ENCODE results near the gene SMAD4. TPM values are rescaled to one million over a fixed set of nuclear protein-coding genes. Genes with fewer than 3 reads are reported as not detected.

Gene SMAD4
- total RNA-seq, 4 donors from 2014 or later, result 113 to 168 (median 130) TPM

- Histone ChIP-seq H3K27me3 (no peaks in the 10 kb centered on the region), H3K36me3 (no peaks in the 10 kb centered on the region), H3K4me1 (peaks cover 0 to 2% (median 0%) of the 10 kb centered on the region in 4 donors), H3K9me3 (no peaks in the 10 kb centered on the region), H3K4me3 (no peak overlapping the region), H3K27ac (replicated peaks in 1 of 4) (no peak overlapping the region)
- TF ChIP-seq, protein P1, sequence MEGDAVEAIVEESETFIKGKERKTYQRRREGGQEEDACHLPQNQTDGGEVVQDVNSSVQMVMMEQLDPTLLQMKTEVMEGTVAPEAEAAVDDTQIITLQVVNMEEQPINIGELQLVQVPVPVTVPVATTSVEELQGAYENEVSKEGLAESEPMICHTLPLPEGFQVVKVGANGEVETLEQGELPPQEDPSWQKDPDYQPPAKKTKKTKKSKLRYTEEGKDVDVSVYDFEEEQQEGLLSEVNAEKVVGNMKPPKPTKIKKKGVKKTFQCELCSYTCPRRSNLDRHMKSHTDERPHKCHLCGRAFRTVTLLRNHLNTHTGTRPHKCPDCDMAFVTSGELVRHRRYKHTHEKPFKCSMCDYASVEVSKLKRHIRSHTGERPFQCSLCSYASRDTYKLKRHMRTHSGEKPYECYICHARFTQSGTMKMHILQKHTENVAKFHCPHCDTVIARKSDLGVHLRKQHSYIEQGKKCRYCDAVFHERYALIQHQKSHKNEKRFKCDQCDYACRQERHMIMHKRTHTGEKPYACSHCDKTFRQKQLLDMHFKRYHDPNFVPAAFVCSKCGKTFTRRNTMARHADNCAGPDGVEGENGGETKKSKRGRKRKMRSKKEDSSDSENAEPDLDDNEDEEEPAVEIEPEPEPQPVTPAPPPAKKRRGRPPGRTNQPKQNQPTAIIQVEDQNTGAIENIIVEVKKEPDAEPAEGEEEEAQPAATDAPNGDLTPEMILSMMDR (IDR thresholded peaks at IDR 0.05), result no peak
- TF ChIP-seq EP300 (IDR thresholded peaks at IDR 0.05), result no peak
- intact Hi-C loops (cut with DNase I), result no loop called here
- 68% methylated on average over 3 of the region's 5 CpGs for WGBS
- no peak for DNase-seq (ENCODE audit: extremely low spot score)
Observed at GRCh38 chr18:51098082-51098481, 68.1 kb downstream of the SMAD4 start.

- TF ChIP-seq POLR2AphosphoS5 (IDR thresholded peaks at IDR 0.05), result no peak
- TF ChIP-seq EP300 (IDR thresholded peaks at IDR 0.05), result no peak
- TF ChIP-seq, protein P1 (IDR thresholded peaks at IDR 0.05), result no peak
- no peak for TF ChIP-seq POLR2A (IDR thresholded peaks at IDR 0.05; ENCODE audit: low read depth)
- intact Hi-C loops (cut with DNase I), result no loop called here
- H3K4me1 ChIP-seq, result peaks cover 0 to 2% (median 0%) of the 10 kb centered on the region in 4 donors
- H3K36me3 ChIP-seq, result no peaks in the 10 kb centered on the region
- H3K27me3 ChIP-seq, result no peaks in the 10 kb centered on the region
- WGBS, result 89% methylated on average over 1 of the region's 1 CpG
- DNase-seq (ENCODE audit: extremely low spot score), result no peak
- no peak overlapping the region for H3K4me3 ChIP-seq
- H3K27ac ChIP-seq (replicated peaks in 1 of 4), result no peak overlapping the region
- H3K9me3 ChIP-seq, result no peaks in the 10 kb centered on the region
Observed at GRCh38 chr18:51098513-51098912, 68.5 kb downstream of the SMAD4 start.

DNA sequence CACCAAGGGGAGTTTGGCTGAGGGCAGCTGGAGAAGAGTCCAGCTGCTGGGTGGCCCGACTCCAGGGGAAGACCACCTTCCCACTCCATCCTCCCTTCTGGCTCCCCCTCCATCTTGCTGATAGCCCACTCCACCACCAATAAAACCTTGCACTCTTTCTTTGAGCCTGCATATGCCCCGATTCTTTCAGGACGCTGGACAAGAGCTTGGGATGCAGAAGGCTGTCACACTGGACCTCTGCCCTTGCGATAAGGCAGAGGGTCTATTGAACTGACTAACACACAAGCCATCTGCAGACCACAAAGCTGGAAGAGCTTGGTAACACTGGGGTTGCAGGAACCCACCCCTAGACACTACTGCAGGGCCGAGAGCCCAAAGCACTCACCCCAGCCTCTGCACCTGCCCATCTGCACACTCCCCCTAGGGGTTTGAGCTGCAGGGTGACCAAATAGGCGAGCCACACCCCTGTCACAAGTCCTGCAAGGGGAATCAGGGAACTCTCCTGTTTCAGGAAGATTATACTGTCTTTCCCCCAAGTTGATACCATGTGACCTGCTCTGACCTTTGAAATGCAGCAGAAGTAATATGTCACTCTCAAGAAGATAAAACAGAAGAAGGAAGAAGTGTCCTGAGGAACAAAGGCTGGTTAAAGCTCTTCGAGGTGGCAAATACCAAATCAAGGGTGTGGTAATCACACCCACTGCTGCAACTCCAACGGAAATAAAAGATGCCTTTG lies 70.5 kb downstream of the SMAD4 start:
- no peak for DNase-seq (ENCODE audit: extremely low spot score)
- TF ChIP-seq EP300 (IDR thresholded peaks at IDR 0.05) (no peak), POLR2A (IDR thresholded peaks at IDR 0.05; ENCODE audit: low read depth) (no peak), POLR2AphosphoS5 (IDR thresholded peaks at IDR 0.05) (no peak)
- TF ChIP-seq, protein P1 (IDR thresholded peaks at IDR 0.05), result no peak
- Histone ChIP-seq H3K4me1 (peaks cover 0 to 2% (median 0%) of the 10 kb centered on the region in 4 donors), H3K36me3 (no peaks in the 10 kb centered on the region), H3K9me3 (no peaks in the 10 kb centered on the region), H3K4me3 (no peak overlapping the region), H3K27ac (replicated peaks in 1 of 4) (no peak overlapping the region), H3K27me3 (no peaks in the 10 kb centered on the region)
- 89% methylated on average over 7 of the region's 8 CpGs for WGBS
- intact Hi-C loops (cut with DNase I), result no loop called here

DNA sequence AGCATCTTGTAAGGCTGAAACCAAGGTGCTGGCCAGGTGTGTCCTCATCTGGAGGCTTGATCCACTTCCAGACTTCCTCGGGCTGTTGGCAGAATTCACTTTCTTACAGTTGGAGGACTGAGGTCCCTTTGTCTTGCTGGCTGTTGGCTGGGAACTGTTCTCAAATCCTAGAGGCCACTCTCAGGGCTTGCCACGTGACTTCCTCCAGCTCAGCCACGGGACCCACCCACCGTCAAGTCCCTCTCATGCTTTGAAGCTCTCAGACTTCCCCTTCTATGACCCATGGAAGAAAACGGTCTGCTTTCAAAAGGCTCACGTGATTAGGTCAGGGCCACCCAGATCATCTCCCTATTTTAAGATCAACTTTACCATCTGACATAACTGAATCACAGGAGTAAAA lies 77.1 kb downstream of the SMAD4 start:
- WGBS, result 69% methylated on average over 6 of the region's 6 CpGs
- DNase-seq (ENCODE audit: extremely low spot score), result no peak
- no peaks in the 10 kb centered on the region for H3K27me3 ChIP-seq
- H3K9me3 ChIP-seq, result no peaks in the 10 kb centered on the region
- H3K4me3 ChIP-seq, result no peak overlapping the region
- intact Hi-C loops (cut with DNase I), result loop anchor here (5.0 kb wide), 1 partner anchor 275 kb away; no protein-coding TSS in a partner anchor
- H3K27ac ChIP-seq (replicated peaks in 1 of 4), result no peak overlapping the region
- TF ChIP-seq POLR2A (IDR thresholded peaks at IDR 0.05; ENCODE audit: low read depth) (no peak), EP300 (IDR thresholded peaks at IDR 0.05) (no peak), POLR2AphosphoS5 (IDR thresholded peaks at IDR 0.05) (no peak)
- TF ChIP-seq, protein P1 (IDR thresholded peaks at IDR 0.05), result no peak
- H3K36me3 ChIP-seq, result no peaks in the 10 kb centered on the region
- peaks cover 6 to 8% (median 6%) of the 10 kb centered on the region in 4 donors for H3K4me1 ChIP-seq

Measured in esophagus muscularis mucosa (tissue), 4 donors.